Panc1 (cell line): Measurements from ENCODE around the gene TNNI3K. TPM values are rescaled to one million over a fixed set of nuclear protein-coding genes. Genes with fewer than 3 reads are reported as not detected.

Experiments used
- ATAC-seq: fragments of 200-7000 bp; cut with Tn5 transposase; 2 replicates; pipeline ENCODE4 v1.9.1; 2020; ENCODE audit warnings: mild to moderate bottlenecking, moderate library complexity
- BruUV-seq: library from RNA; stranded (reverse); fragments of 400-500 nt; replicated peaks from 2 replicates; lab custom pipeline; 2021; lab: Mats Ljungman, UMichigan
- CTCF ChIA-PET: fragments of 300-600 bp; sonication (Branson Sonifier 250); formaldehyde crosslinking; loops from one replicate; lab custom pipeline; 2022; ENCODE audit warnings: antibody characterized with exemption; lab: Charles Lee
- POLR2A ChIA-PET: fragments of 300-600 bp; sonication (Branson Sonifier 250); formaldehyde crosslinking; loops from one replicate; lab custom pipeline; 2022; ENCODE audit warnings: antibody characterized with exemption; lab: Charles Lee
- DNase-seq: peaks from one replicate; pipeline ENCODE4 v3.0.0-alpha.2; 2010; ENCODE audit warnings: low read depth, low spot score
- H3K27ac ChIP-seq: 2 replicates; pipeline ENCODE4 v1.5.1; 2011; ENCODE audit warnings: mild to moderate bottlenecking, low read length, inconsistent platforms
- H3K27me3 ChIP-seq: fragments of 200-500 bp; sonication (Bioruptor generic); 2 replicates; pipeline ENCODE4 v1.6.0; 2014; ENCODE audit warnings: low read length, inconsistent platforms; ENCODE audit not compliant: control insufficient read depth, insufficient read depth
- H3K36me3 ChIP-seq: fragments of 200-500 bp; sonication (Bioruptor generic); 2 replicates; pipeline ENCODE4 v1.5.1; 2014; ENCODE audit warnings: inconsistent platforms, mild to moderate bottlenecking, low read length, moderate library complexity; ENCODE audit not compliant: control insufficient read depth, insufficient read depth
- H3K4me1 ChIP-seq: 2 replicates; pipeline ENCODE4 v1.5.1; 2011; ENCODE audit warnings: inconsistent platforms, mild to moderate bottlenecking, low read length, moderate library complexity; ENCODE audit not compliant: control insufficient read depth, insufficient read depth
- H3K4me3 ChIP-seq, 2 experiments: 2 replicates each; pipeline ENCODE4 v1.5.1; 2011 to 2012; ENCODE audit warnings: low read depth in 2 of 2, low read length in 2 of 2, mild to moderate bottlenecking in 2 of 2, inconsistent platforms in 1 of 2, moderate library complexity in 1 of 2
- H3K9me3 ChIP-seq: fragments of 200-500 bp; sonication (Bioruptor generic); 2 replicates; pipeline ENCODE4 v1.5.1; 2014; ENCODE audit warnings: low read depth, mild to moderate bottlenecking, inconsistent platforms, low read length, moderate library complexity; ENCODE audit not compliant: control insufficient read depth, insufficient read depth
- CTCF ChIP-seq: fragments of 450-650 bp; IDR thresholded peaks from 2 replicates; pipeline ENCODE4 v1.5.1; 2017; ENCODE audit warnings: mild to moderate bottlenecking
- POLR2AphosphoS5 ChIP-seq: IDR thresholded peaks from 2 replicates; pipeline ENCODE4 v1.6.1; 2012; ENCODE audit warnings: mild to moderate bottlenecking, low read depth, low read length, moderate library complexity
- REST ChIP-seq, 2 experiments: IDR thresholded peaks; 2 replicates each; pipeline ENCODE4 v1.6.1; 2011 to 2012; ENCODE audit warnings: low read depth in 2 of 2, control low read depth in 1 of 2, low read length in 1 of 2, mild to moderate bottlenecking in 1 of 2, moderate library complexity in 1 of 2; ENCODE audit not compliant: insufficient read depth in 1 of 2
- SIN3A ChIP-seq: IDR thresholded peaks from 2 replicates; pipeline ENCODE4 v1.6.1; 2012; ENCODE audit warnings: low read depth, mild to moderate bottlenecking, low read length, moderate library complexity, borderline replicate concordance; ENCODE audit not compliant: insufficient read depth
- TCF7L2 ChIP-seq: IDR thresholded peaks from 2 replicates; pipeline ENCODE4 v1.6.1; 2011; ENCODE audit warnings: mild to moderate bottlenecking, low read depth, low read length, inconsistent platforms
- in situ Hi-C: cut with HindIII; loops from 2 replicates; pipeline ENCODE4 v1.10.0; 2016; ENCODE audit warnings: low sequenced_read_pairs, low pct_unique_long_range_greater_than_20kb
- intact Hi-C: fragments of 100-400 bp; cut with micrococcal nuclease; formaldehyde crosslinking; loops from one replicate; pipeline ENCODE4 v1.10.0; 2022; ENCODE audit not compliant: unreplicated experiment
- total RNA-seq: library from RNA; stranded (reverse); gene quantifications from one replicate; pipeline ENCODE4 v1.2.1, GENCODE V29; 2021; ENCODE audit not compliant: unreplicated experiment

TNNI3K gene
- total RNA-seq, 1 experiment from 2014 or later: not detected

- ATAC-seq (no peak), DNase-seq (no peak)
- no peak for TF ChIP-seq CTCF
- TF ChIP-seq SIN3A: no peak
- TF ChIP-seq POLR2AphosphoS5: no peak
- no peak for TF ChIP-seq TCF7L2
- no peak for TF ChIP-seq REST (IDR thresholded peaks at IDR 0.05; ENCODE audit: insufficient read depth in 1 of 2, low read depth in 2 of 2, low read length in 1 of 2)
- no peaks in the 10 kb centered on the region for H3K27me3 ChIP-seq
- H3K4me1 ChIP-seq: no peaks in the 10 kb centered on the region
- CTCF ChIA-PET: no interaction called here
- H3K9me3 ChIP-seq: no peaks in the 10 kb centered on the region
- H3K27ac ChIP-seq: no peak overlapping the region
- H3K4me3 ChIP-seq: no peak overlapping the region
- no TSS peak for BruUV-seq
- in situ Hi-C loops (no loop called here), intact Hi-C loops (no loop called here)
- no peaks in the 10 kb centered on the region for H3K36me3 ChIP-seq
- POLR2A ChIA-PET: no interaction called here
Observed at GRCh38 chr1:74314438-74314837, 79.3 kb downstream of the TNNI3K start.

- in situ Hi-C loops: no loop called here
- no TSS peak for BruUV-seq
- POLR2A ChIA-PET: no interaction called here
- Histone ChIP-seq H3K9me3 (no peaks in the 10 kb centered on the region), H3K27me3 (no peaks in the 10 kb centered on the region), H3K36me3 (no peaks in the 10 kb centered on the region), H3K27ac (no peak overlapping the region), H3K4me1 (no peaks in the 10 kb centered on the region), H3K4me3 (no peak overlapping the region)
- intact Hi-C loops: no loop called here
- CTCF ChIA-PET: no interaction called here
- DNase-seq (no peak), ATAC-seq (no peak)
- TF ChIP-seq REST (IDR thresholded peaks at IDR 0.05; ENCODE audit: insufficient read depth in 1 of 2, low read depth in 2 of 2, low read length in 1 of 2) (no peak), TCF7L2 (no peak), CTCF (no peak), POLR2AphosphoS5 (no peak), SIN3A (no peak)
Observed at GRCh38 chr1:74316302-74316701, 81.1 kb downstream of the TNNI3K start.
